ENCODE results near the gene FBXW7.
"Not testable (repeated sequence)": the region's sequence is repeated elsewhere in the genome, so short reads cannot be mapped to it uniquely, and the experiment has no call there.

Gene FBXW7

GRCh38 chr4:152545088-152545487, 9.2 kb upstream of the FBXW7 start:
- DNase-seq (ENCODE audit: low read depth in 1 of 2, low spot score in 1 of 2), result no peak

GRCh38 chr4:152544533-152544932, 8.6 kb upstream of the FBXW7 start:
- DNase-seq (ENCODE audit: low read depth in 1 of 2, low spot score in 1 of 2), result not testable (repeated sequence)

- no peak for DNase-seq (ENCODE audit: low read depth in 1 of 2, low spot score in 1 of 2)
Measured at GRCh38 chr4:152540941-152541340, 5.0 kb upstream of the FBXW7 start.

GRCh38 chr4:152540293-152540674, 4.4 kb upstream of the FBXW7 start:
- DNase-seq (ENCODE audit: low read depth in 1 of 2, low spot score in 1 of 2), result no peak

GRCh38 chr4:152539556-152540292, 3.8 kb upstream of the FBXW7 start:
- no peak for DNase-seq (ENCODE audit: low read depth in 1 of 2, low spot score in 1 of 2)

GRCh38 chr4:152537881-152538280, 2.0 kb upstream of the FBXW7 start:
- DNase-seq (ENCODE audit: low read depth in 1 of 2, low spot score in 1 of 2), result no peak

GRCh38 chr4:152536545-152537182, 772 bp upstream of the FBXW7 start:
- no peak for DNase-seq (ENCODE audit: low read depth in 1 of 2, low spot score in 1 of 2)

- peak in 1 of 2 donors; percentile 15 for DNase-seq (ENCODE audit: low read depth in 1 of 2, low spot score in 1 of 2)
Measured at GRCh38 chr4:152535360-152535902, 461 bp downstream of the FBXW7 start.

- DNase-seq (ENCODE audit: low read depth in 1 of 2, low spot score in 1 of 2), result peak; percentile 35 to 38
Measured at GRCh38 chr4:152534541-152535359, 1.1 kb downstream of the FBXW7 start.

- no peak for DNase-seq (ENCODE audit: low read depth in 1 of 2, low spot score in 1 of 2)
Measured at GRCh38 chr4:152531479-152531878, 4.4 kb downstream of the FBXW7 start.

- DNase-seq (ENCODE audit: low read depth in 1 of 2, low spot score in 1 of 2), result no peak
Measured at GRCh38 chr4:152530600-152530999, 5.3 kb downstream of the FBXW7 start.

- DNase-seq (ENCODE audit: low read depth in 1 of 2, low spot score in 1 of 2), result no peak
Measured at GRCh38 chr4:152529880-152530279, 6.0 kb downstream of the FBXW7 start.

GRCh38 chr4:152528060-152528459, 7.8 kb downstream of the FBXW7 start:
- no peak for DNase-seq (ENCODE audit: low read depth in 1 of 2, low spot score in 1 of 2)

- no peak for DNase-seq (ENCODE audit: low read depth in 1 of 2, low spot score in 1 of 2)
Measured at GRCh38 chr4:152525878-152526277, 10.0 kb downstream of the FBXW7 start.

GRCh38 chr4:152524427-152524826, 11.5 kb downstream of the FBXW7 start:
- DNase-seq (ENCODE audit: low read depth in 1 of 2, low spot score in 1 of 2), result no peak

GRCh38 chr4:152523731-152524130, 12.2 kb downstream of the FBXW7 start:
- no peak for DNase-seq (ENCODE audit: low read depth in 1 of 2, low spot score in 1 of 2)

GRCh38 chr4:152522754-152523153, 13.1 kb downstream of the FBXW7 start:
- DNase-seq (ENCODE audit: low read depth in 1 of 2, low spot score in 1 of 2), result no peak

GRCh38 chr4:152522245-152522644, 13.6 kb downstream of the FBXW7 start:
- DNase-seq (ENCODE audit: low read depth in 1 of 2, low spot score in 1 of 2), result no peak

- no peak for DNase-seq (ENCODE audit: low read depth in 1 of 2, low spot score in 1 of 2)
Measured at GRCh38 chr4:152516156-152516555, 19.7 kb downstream of the FBXW7 start.

GRCh38 chr4:152515678-152516077, 20.2 kb downstream of the FBXW7 start:
- no peak for DNase-seq (ENCODE audit: low read depth in 1 of 2, low spot score in 1 of 2)

- no peak for DNase-seq (ENCODE audit: low read depth in 1 of 2, low spot score in 1 of 2)
Measured at GRCh38 chr4:152514356-152514755, 21.5 kb downstream of the FBXW7 start.

GRCh38 chr4:152513078-152513477, 22.8 kb downstream of the FBXW7 start:
- DNase-seq (ENCODE audit: low read depth in 1 of 2, low spot score in 1 of 2), result no peak

Measured in activated T-helper 1 cell treated with anti-CD3 and anti-CD28 coated beads, Interleukin-2, amount 50 U/mL, for 16 hours (primary cell).